Ureter (tissue), 1 donor: ENCODE measurements around the gene DBNDD2. TPM values are rescaled to one million over a fixed set of nuclear protein-coding genes. Genes with fewer than 3 reads are reported as not detected.
A peak's percentile ranks its signal among the peaks of the same experiment; 100 is the strongest.

Experiments
- DNase-seq: peaks from one replicate; pipeline ENCODE4 v3.0.0-alpha.2; 2020; ENCODE audit warnings: low spot score
- total RNA-seq: library from RNA; stranded (reverse); gene quantifications from one replicate; pipeline ENCODE4 v1.2.4, GENCODE V29; 2023
- donor health status: DM: yes; HTN: yes; CAD: no.

Gene DBNDD2
- total RNA-seq, 1 donor from 2014 or later, result 63.0 TPM

DNA sequence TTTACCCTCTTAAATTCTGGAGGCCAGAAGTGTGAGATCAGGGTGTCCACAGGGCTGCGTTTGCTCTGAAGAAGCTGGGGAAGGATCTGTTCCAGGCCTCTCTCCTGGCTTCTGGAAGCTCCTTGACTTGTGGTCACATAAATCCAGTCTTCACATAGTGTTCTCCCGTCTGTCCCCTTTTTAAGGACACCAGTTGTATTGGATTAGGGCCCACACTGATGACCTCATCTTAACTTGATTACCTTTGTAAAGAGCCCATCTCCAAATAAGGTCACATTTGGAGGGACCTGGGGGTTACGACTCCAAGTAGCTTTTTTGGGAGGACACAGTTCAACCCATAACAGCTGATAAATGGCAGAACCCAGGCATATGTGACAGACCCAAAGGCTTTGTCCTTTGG is 41.4 kb downstream of the DBNDD2 start:
- DNase-seq, result peak; percentile 74

GRCh38 chr20:45450097-45450818 is 42.2 kb downstream of the DBNDD2 start:
- no peak for DNase-seq

DNA sequence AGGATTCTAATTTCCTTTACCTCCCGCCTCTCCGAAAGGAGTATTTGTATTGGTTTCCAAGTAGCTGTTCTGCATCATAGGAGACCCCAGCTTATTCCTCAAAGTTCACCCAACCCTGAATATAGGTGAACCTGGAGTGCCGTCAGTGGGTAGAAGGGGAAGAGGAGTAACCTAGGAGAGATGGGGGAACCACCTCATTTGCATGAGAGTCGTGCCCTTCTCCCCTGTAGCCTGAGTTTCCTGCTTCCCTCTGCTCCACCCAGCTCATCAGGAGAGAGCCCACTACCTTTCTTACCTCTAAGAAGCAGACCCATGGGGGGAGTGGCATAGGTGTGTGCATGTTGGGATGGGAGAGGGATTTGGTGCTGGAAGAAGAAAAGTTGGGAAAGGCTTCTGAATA is 44.1 kb downstream of the DBNDD2 start:
- DNase-seq, result no peak

GRCh38 chr20:45452772-45453691 is 44.9 kb downstream of the DBNDD2 start:
- no peak for DNase-seq

GRCh38 chr20:45456632-45457031 is 48.5 kb downstream of the DBNDD2 start:
- DNase-seq, result no peak

GRCh38 chr20:45459606-45460005 is 51.5 kb downstream of the DBNDD2 start:
- DNase-seq, result no peak

Other genes with a start within 250 kb of the DBNDD2 start
- gene PI3, start 233.4 kb upstream of the DBNDD2 start, total RNA-seq, result 1.7 TPM
- gene SEMG1, start 201.3 kb upstream of the DBNDD2 start, total RNA-seq, result not detected
- not detected for gene SEMG2, start 186.9 kb upstream of the DBNDD2 start, total RNA-seq
- gene SLPI, start 153.7 kb upstream of the DBNDD2 start, total RNA-seq, result 301 TPM
- gene RBPJL, start 101.4 kb upstream of the DBNDD2 start, total RNA-seq, result not detected
- gene MATN4, start 100.0 kb upstream of the DBNDD2 start, total RNA-seq, result not detected
- gene SDC4, start 59.9 kb upstream of the DBNDD2 start, total RNA-seq, result 215 TPM
- gene SYS1, start 45.1 kb upstream of the DBNDD2 start, total RNA-seq, result 28.8 TPM
- gene TP53TG5, start 30.0 kb upstream of the DBNDD2 start, total RNA-seq, result 1.2 TPM
- 94.3 TPM for gene PIGT, start 7.9 kb downstream of the DBNDD2 start, total RNA-seq
- 244 TPM for gene WFDC2, start 61.5 kb downstream of the DBNDD2 start, total RNA-seq
- not detected for gene SPINT3, start 107.3 kb downstream of the DBNDD2 start, total RNA-seq
- not detected for gene WFDC6, start 131.2 kb downstream of the DBNDD2 start, total RNA-seq
- gene EPPIN, start 139.1 kb downstream of the DBNDD2 start, total RNA-seq, result not detected
- gene WFDC8, start 171.0 kb downstream of the DBNDD2 start, total RNA-seq, result not detected
- not detected for gene WFDC10A, start 221.4 kb downstream of the DBNDD2 start, total RNA-seq
- not detected for gene WFDC9, start 223.0 kb downstream of the DBNDD2 start, total RNA-seq